HG02885 (cell line): Measurements from ENCODE around the gene SLC24A4.

ENCODE experiments used
- ATAC-seq: cut with Tn5 transposase; IDR thresholded peaks from one replicate; pipeline ENCODE4 v1.9.1; 2021; ENCODE audit warnings: mild to moderate bottlenecking; ENCODE audit not compliant: unreplicated experiment, poor library complexity

The SLC24A4 gene

DNA sequence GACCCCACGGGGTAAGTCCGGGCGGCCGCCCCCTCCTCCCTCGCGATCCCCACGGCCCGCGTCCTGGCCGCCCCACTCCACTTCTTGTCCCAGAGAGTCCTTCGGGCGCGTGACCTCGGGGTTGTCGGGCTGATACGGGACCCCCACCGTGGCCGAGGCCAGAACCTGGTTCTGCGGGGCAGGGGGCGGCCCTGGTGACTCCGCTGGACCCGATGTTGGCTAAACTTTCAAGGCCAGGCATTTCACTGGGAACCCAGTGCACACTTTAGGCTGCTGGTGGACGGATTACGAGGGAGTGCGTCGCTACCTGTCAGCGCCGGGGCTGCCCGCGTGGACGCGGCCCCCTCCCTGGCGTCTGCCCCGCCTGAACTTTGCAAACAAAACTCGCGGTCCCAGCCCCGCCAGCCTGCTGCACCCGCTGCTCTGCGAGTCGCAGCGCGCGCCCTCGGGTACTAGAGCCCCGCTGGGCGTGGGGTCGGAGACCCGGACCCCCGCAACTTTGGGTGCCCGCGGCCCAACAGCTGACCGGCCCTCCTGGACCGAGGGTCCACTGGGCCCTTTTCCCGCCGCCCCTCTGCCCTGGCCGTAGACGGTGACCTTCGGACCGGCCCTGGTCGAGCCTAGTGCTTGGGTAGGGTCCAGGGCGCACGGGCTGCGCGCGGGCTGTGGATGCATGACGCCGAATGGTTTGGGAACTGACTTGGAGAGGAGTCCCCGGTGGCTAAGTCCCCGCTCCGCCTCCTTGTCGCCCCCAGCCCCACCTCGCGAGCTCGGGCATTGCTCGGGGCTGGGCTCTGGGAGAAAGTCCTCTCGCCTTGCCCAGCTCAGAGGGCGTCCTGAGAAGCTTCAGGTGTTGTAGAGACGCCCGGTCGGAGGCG lies 191.2 kb downstream of the SLC24A4 start:
- peak; percentile 33 for ATAC-seq

DNA sequence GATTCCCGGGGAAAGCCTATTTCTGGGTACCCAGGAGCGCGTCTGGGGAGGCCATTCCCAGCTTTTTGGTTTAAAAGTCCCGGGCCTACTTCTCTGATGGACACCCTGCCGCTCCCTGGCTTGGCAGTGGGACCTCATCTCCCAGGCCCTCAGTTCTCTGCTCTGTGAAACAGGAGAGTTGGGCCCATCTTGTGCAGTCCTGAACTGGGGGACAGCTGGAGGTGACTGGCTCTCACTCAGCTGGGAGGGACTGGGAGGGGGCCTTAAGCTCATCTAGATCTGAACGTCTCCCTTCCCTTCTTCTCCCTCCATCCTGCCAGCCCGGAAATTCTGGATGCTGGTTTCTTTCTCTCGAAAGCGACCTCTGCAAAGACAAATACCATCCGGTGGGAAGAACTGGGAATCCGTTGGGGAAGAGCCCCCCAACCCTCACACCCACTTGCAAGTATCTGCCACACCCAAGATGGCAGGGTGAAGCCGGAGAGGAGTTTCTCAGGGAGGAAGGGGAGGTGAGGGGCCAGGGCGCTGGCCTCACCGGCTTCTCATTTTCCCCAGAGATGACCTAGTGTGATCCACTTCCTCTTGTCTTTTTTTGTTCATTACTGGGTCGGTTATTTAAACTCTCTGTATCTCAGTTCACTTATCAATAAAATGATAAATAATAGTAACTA lies 192.0 kb downstream of the SLC24A4 start:
- ATAC-seq, result no peak

DNA sequence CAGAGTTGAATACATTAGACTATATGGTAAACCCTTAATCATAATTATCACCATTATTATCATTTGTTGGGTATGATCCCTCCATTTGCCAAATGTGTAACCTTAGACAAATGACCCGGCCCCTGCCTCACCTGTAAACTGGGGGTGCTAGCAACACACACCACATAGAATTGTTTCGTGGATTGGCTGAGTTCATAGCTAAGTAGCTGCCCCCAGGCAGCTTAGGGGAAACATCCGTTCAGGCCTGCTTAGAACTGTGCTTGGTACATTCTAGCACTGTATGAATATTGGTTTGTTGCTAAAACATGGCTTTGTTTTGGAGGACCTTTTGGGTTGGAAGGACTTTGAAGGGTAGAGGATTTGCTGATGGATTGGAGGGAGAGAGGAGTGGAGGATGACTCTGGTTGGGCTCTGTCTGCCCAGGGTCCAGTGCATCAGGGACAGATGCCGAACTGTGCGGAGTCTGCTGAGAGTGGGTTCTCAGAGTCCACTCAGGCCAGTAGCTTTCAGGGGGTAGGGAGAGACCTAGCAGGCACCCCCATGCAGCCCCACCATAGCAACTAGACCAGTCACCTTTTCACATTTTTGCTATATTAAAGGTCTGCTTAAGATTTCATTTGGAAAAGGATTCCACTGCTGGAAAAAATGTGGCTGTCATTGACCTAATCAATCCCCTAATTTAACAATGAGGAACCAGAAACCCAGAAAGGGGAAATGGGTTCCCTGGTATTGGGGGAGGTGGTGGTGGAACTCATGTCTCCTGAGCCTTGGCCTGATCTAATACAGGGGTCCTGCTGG lies 192.8 kb downstream of the SLC24A4 start:
- ATAC-seq, result no peak

DNA sequence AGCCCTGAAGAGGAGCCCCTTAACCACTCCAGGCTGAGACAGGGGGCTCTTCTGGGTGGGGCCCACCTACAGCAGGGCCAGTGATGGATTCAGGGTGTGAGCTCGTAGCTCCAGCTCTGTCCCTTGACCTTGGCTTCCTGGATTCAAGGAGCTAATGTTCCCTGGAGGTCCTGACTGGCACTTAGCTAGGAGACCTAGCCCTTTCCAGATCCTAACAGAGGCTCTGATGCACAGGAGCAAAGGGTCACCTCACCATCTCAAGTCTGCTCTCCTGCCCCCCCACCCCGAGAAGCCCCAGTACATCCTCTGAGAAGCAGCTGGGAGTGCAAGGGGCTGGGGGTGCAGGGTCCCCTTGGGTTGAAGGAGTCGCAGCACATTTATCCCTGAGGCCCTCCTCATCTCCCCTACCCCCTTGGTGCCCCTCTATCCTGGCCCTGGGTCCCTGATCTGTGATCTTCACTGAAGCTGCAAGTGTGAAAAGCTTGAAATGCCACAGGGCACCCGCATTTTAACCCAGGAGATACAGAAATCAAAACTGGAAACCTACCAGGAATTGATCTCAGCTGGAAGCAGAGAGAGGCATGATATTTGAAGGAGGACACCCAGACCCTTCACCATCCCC lies 193.5 kb downstream of the SLC24A4 start:
- no peak for ATAC-seq

DNA sequence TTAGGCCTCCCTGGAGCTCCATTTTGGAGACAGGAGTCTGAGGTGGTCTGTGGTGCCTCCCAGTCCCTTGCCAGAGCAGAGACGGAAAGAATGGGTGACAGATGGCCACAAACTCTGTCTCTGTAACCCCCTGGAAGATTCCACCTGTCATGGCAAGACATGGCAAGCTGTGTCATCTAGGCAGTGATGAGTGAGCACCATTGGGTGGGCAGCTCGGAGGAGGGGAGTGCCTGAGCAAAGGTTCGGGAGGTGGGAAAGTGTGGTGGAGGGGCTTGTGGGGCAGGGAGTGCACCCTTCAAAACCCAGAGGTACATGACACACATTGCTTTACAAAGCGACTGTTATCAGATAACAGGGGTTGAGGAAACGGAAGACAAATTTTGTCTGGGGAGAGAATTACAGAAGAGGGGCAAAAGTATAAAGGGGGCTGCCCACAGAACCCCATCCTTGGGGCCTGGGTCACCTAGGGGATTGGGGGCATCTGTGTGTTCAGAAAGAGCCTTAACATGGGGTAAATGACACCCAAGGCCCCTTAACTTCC lies 194.1 kb downstream of the SLC24A4 start:
- no peak for ATAC-seq

DNA sequence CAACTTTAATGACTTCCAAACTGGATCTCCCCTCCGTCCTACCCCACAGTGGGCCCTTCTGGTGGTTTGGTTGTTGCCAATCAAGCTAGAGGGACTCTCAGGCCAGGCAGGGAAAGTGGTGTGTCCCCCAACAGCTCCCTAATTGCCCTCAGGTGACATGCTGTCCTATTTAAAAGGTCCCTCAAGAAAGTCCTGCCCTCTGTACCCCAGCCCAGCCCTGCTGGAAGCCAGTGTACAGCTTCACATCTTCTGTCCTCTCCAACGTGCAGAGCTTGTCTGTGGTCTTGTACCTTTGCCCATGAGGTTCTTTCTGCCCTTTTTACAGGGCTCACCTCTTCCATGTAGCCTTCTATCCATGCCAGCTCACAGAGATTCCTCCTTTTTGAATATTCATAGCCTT lies 194.8 kb downstream of the SLC24A4 start:
- no peak for ATAC-seq

DNA sequence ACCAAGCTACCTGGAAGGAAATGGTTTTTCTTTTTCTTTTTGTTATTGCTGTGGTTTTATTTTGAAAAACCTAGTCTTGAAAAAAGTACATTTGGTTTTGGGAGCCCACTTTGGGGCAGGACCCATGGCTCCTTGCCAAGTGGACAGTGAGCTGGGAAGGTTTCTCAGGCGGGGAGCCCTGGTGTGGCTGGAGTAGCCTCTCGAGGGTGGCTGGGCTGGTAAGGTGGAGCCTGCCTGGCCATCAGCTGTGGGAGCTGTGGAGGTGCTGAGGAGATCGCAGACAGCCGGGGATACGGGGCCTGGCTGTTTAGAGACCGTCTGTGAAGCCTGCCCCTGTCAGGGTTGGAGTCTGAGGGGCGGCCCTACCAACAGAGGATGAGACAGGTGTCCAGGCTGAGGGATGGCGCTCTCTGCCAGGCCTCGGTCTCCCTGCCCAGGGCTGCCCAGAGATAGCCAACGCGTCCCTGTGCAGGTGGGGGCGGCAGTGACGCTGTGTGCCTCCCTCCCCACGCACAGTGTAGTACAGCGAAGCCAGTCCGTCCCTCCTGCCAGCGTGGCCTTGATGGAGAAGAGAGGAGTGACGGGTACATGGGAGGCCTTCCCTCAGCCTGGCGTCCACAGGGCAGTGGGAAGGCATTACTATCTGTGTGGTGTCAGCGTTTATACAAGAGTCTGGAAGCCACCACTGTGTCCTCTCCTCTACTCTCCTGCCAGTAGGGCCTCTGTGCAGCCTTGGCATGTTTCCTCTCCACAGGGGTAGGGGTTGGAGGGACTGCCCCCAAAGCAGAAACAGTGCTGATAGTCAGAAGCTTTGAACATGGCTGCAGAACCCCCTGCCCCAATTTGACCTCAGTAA lies 196.5 kb downstream of the SLC24A4 start:
- peak; percentile 18 for ATAC-seq

DNA sequence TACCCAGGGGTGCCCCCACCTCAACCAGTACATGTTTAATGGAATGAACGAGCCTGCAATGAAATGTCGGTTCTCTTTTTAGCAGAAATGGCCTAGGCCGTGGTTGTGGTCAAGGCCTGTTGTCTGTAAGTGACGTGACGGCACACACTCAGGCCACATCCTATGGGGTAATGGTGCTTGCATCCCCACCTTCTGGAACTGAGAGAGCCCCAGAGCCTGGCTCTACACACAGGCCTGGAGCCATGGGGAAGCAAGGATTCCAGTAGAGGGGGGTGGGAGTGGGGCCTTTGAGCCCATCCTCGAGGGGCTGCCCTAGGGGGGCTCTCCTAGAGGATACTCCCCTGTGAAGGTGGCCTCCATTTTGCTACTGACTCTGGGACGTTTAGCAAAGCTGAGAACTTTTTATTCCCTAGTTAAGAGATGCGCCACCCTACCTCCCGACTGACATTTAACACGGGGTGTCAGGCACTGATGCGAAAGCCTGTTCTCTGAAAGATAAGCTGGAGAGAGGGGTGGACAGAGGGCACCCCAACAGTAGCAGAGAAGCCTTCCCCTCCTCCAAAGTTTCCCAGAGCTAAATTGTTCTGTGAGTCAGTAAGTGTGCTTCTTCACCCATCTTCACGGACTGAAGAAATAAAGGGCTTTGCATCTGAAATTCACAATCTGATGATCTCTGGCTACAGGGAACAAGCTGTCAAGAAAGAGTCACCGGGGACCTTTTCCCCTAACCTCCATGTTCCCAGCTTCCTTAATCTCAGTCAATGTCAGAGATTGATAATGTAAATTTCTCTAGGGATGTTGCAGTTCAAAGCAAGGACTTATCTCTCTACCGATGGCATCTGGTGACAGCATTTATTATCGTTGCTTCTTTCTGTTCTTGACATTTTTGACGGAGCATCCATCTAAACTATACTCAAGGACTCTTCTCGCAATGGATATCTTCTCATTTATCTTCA lies 197.4 kb downstream of the SLC24A4 start:
- ATAC-seq, result peak; percentile 49

DNA sequence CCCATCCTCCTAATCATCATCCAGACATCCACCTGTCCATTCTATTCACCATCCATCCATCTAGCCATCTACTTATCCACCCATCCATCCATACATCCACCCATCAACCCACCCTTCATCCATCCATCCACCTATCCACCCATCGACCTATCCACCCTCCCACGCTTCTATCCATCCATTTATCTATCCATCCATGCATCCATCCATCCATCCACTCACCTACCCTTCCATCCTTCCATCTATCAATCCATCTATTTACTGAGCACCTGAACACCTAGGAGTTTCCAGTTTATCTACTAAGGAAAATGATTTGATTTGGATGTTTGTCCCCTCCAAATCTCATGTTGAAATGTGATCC lies 198.1 kb downstream of the SLC24A4 start:
- ATAC-seq, result no peak

DNA sequence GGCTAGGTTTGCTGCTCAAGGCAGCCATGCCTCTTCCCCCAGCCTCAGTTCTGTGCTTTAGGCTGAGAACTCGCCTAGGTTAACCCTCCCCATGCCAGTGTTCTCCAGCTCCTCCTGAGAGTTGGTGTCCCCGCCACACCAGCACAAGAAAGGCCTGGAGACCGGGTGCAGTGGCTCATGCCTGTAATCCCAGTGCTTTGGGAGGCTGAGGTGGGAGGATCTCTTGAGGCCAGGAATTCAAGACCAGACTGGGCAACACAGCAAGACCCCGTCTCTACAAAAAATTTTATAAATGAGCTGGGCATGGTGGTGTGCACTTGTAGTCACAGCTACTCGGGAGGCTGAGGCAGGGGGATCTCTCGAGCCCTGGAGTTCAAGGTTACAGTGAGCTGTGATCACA lies 200.8 kb downstream of the SLC24A4 start:
- no peak for ATAC-seq

DNA sequence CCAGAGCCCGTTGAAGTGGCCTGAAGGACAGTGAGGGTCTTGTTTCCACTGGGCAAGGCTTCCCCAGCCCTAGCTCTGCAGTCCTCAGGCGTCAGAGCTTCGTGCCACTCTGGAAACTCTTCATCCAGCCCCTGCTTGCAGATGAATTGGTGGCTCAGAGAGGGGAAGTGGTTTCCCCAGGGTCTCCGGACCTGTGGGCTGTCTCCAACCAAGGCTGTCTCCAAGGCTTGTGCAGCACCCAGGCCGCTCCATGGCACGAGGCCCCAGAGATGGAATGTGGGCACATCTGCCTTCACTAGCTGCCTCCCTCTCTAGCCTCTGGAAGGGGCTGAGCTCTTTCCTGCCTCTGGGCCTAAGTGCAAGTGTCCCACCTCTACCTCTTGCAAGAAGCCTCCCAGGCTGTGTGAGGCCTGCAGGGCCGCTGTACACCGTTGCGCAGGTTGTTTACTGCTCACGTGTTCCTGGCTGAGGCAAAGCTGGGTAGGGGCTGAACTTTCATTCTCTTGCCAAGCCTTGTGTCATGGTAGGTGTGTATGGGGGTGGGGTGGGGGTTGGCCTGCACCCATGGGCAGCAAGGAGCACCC lies 201.7 kb downstream of the SLC24A4 start:
- ATAC-seq, result no peak

DNA sequence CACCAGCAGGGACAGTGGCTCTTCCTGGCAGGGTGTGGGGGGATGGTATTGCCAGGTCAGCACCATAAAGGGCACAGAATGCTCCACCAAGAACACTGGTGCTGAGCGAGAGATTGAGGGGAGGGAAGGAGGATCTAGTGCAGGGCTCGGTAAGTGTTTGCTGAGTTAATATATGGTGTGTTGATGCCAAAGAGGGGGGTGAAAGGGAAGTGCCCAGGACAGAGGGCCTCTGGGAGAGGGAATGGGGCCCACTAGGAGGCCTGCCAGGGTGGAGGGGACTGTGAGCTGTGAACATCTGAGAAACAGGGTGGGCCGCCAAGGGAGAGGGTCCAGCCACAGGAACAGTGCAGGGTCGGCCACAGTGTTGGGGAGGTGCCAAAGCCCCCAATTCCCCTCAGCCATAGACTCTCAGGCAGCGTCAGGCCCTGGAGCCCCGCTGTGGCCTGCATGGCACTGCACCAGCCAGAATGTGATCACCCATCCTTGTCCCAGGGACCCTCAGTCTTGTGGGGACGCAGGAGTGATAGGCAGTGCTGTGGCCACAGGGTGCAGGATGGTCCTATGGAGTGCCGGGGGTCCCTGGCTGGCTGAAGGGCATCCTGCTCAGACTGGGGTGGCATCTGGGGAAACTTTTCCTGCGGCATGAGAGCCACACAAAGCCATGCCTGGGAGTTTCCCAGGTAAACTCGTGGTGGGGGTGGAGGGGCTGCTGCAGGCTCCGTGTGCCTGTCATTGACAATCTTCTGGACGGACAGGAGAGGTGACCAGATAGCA lies 202.5 kb downstream of the SLC24A4 start:
- no peak for ATAC-seq

DNA sequence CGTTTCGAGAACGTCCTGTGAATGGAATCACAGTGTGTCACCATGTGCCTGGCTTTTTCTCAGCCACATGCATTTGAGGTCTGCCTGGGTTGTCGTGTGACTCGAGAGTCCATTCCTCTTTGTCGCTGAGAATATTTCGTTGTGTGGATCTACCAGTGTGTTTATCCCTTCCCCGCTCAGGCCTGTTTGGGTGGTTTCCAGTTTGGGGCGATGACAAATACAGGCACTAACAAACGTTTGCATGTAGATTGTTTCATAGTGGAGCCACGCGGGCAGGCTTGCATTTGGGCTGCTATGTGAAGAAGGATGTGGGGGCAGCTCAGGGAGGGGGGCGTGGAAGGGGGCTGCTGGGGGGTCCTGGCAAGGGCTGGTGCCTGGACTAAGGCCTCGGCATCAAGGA lies 204.8 kb downstream of the SLC24A4 start:
- no peak for ATAC-seq

DNA sequence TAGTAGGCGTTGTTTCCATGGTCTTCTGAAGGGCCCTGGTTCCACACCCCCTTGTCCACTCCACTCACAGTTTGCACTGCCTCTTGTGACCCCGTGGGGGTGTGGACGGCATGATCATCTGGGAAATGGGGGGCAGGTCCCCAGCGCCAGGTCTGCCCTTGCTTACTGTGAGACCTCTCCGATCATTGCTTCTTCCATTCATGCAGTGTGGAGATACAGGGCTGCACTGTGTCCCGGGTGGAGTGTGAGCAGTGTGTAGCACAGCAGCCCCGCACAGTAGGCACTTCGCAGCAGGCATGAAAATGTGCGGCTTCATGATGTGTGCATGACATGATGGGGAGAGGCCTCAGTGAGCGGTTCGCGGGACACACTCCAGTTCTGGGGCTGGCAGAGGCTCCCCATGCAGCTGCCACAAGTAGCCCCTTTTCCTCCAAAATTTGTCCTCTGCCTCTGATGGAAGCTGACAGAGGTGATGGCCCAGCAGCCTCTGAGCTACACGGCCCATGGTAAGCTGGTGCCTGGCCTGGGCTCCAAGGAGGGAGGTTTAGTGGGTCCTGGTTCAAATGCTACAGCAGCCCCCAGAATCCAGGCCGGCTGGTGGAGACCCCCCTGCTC lies 205.6 kb downstream of the SLC24A4 start:
- no peak for ATAC-seq

DNA sequence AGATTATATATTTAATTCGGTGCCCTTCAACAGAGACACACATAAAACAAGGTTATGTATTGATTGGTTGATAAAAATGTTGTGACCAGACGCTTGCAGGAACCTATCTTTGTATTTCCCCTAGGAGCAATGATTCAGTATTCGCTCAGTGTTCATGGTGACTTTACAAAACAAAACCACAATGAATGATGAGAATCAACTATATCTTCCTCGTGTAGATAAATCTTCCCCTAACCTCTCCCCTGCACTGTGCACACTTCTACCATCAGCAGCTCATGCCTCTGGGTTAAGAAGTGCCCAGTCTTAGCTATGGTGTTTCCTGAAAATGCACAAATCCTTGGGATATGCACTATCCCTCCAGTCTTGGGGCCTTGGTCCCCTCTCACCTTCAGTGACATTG lies 206.9 kb downstream of the SLC24A4 start:
- ATAC-seq, result no peak

DNA sequence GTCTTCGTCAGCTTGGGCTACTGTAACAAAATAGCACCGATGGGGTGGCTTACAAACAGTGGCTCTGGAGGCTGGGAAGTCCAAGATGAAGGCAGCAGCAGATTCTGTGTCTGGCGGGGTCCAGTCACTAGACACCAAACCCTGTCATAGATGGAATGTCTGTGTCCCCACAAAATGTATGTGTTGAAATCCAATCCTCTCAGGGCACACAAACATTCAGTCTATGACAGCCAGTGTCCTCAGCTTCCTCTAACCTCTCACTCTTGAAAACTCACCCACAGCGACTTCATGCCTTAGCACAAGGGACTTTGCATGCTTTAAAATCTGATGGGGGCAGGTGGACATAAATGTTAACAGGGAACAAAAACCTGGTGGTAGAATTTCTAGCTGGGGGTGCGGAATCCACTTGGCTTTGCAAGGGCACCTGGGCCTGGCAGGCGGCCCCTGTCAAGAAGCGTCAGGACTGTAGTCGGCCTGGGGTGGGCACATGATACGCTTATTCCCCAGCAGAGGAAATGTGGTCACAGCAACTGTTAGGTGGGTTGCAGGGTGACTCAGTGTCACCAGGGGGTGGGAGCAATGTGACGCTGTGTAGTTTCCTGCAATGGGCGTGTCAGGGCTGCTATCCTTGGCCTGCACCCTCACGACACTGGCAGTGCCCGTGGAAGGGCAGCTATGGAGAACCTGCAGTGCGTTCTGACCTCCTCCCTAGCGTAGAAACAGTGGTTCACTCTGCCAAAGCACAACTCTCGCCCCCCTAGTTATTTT lies 208.3 kb downstream of the SLC24A4 start:
- peak; percentile 50 for ATAC-seq
